Activated gamma-delta T cell treated with anti-CD3 and anti-CD28 coated beads, Interleukin-2, amount 50 U/mL, for 16 hours (primary cell): Measurements from ENCODE around the gene MED13L.

Experiments
- DNase-seq: peaks from one replicate; pipeline ENCODE4 v3.0.0-alpha.2; 2020; ENCODE audit warnings: low read depth

Gene MED13L

DNA sequence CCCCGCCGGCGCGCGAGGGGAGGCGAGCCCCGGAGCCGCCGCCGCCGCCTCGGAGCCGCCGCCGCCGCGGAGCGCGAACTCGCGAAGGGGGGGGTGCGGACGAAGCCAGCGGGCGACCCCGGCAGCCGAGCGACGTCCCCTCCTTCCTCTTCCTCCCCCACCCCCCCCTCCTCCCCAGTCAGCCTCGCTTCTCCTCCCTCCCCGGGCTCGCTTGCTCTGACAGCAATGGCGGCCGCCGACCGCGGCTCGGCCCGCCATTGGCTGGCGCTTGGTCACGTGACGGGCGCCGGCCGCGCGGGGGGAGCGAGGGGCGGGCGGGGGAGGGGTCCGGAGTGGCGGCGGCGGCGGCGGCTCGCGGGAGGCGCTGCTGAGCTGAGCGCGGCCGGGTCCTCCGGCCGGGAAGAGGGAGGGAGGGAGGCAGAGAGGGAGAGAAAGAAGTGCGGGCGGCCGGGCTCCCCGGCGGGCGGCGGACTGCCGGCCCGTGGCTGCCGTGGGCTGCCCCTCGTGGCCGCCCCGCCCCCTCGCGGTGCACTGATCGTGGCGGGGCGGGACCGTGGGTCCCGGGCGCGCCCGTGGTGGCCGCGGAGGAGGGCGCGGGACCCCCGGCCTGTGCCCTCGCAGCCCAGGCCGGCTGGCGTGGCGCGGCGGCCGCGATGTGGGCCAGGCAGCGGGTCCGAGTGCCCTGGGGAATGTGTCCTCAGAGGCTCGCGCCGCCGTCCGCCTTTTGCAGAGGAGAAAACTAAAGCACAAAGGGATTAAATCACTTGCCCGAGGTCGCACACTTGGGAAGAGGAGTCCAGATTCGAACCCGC is at the start of gene MED13L:
TSS of gene MED13L (minus strand) at position 227 of the 812 bp plus-strand sequence. CDS start 562 bp downstream, outside the sequence.
- peak; percentile 80 for DNase-seq

DNA sequence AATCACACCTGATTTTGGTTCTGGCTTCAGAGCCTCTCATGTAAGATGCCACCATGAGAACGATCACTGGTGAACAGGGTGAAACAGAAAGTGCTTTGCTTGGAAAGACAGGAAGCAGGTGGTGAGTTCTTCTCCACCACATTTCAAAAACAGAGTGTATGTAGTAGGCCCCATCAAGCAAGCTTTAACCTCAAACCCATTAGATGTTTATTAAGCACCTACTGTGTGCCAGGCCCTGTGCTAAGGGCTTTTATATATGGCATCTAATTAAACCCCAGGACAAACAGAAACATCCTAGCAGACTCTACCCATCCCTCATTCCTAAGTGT is 47.8 kb upstream of the MED13L start:
- DNase-seq, result no peak

- no peak for DNase-seq
Observed at GRCh38 chr12:116324654-116325335, 47.3 kb upstream of the MED13L start.

GRCh38 chr12:116323406-116324386 is 46.2 kb upstream of the MED13L start:
- no peak for DNase-seq

GRCh38 chr12:116321913-116322312 is 44.4 kb upstream of the MED13L start:
- DNase-seq, result no peak

DNA sequence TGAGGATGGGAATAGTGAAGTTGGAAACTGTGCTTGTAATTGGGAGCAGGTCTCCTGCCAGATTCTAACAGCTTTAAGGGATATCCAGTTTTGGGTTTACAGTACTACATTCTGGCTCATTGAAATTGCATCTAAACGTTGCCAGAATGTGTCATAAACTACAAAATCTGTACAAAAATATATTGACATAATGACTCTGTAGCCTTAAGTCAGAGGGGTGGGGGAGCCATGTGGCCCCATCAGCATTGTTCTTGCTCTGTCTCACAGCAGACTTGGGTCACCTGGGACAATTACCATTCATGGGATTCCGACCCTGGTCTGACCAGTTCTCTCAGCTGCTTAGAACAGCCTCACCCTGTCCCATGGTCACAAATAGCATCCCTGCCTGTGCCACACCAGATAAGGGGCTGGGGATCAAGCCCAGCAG is 43.3 kb upstream of the MED13L start:
- no peak for DNase-seq

DNA sequence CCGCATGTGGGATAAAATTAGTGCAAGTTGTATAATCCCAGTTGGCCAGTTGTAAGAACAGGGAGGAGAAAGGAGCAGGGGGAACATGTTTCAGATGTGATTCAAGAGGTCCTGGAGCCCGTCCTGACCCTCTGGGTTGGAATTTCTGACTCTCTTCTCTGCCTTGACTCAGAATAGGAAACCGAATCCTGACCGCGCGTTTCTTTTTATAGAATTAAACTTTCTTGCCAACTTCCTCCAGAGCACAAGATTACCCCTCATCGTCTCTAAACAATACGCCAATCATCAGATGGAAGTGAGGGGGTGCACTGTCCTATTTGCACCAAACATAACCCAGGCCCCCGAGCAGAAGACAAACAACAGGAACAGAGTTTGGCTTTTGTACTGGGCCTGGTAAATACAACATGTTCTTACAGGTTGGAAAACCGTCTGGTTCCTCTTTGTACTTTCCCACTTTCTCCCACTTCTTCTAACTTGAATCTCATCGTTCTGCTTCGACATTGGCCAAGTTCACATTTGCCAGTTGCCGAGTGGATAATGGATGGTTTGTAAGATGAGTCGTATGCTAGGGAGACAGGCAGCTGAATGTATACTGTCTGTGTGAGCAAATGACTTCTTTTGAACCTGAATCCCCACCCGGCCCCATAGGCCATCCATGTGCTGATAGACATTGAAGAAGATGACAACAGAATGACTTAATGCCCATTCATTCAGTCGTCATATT is 42.6 kb upstream of the MED13L start:
- no peak for DNase-seq

DNA sequence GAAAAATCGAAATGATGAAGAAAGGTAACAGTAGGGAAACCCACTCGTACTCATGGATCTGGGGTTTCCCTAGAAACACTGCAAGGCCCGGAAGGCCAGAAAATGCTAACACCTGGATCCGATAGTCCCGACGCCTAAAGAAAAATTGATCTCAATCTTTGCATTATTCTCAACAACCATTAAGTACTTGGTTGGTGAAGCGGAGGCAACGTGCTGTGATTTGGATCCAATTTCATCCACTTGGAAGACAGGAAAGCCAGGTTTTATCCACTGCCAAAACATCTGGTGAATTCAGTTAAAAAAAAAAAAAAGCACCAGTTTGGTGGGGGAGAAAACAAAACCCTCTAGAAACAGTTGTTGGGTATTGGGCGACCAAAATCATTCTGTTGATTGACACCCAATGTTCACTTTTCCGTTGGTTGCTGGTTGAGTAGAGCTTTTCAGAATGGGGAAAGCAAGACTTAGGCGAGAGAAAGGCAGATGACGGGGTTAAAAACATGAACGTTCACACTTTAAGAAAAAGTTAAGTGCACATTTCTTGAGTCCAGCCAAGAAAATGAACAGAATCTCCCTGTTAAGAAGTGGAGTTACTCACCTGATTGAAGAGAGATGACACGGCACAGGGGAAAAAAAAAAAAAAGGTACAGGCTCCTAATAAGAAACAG is 41.9 kb upstream of the MED13L start:
- no peak for DNase-seq

DNA sequence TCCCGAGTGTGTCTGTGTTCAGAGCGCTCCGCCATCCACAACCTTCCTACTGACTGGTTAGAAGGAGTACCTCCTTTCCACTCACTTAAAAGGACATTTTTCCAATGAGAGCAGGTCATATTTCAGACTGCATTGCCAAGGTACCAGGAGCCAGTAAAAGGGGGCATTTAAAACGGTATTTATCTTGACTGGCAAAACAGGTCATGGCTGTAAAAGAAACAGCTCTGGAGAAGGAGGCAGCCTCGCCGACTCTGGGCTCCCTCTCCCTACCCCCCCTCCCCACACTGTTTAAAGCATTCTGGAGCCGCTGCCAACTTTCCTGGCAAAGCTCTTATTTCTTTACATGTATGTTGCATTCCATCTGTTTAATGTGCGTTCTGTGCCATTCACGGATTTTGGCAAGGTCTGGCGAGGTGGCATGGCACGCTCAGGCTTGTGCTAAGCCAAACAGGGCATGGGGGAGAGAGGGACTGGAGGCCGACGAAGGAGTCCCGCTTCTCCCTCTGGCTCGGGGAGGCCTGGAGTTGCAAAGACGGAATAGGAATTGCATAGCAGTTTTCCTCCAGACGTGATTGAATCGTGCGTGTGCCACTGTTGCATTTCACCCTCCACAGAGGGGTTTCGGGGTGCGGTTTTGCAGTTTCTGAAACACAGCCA is 41.2 kb upstream of the MED13L start:
- DNase-seq, result no peak

GRCh38 chr12:116317986-116318575 is 40.6 kb upstream of the MED13L start:
- DNase-seq, result no peak

GRCh38 chr12:116317139-116317538 is 39.6 kb upstream of the MED13L start:
- DNase-seq, result no peak

GRCh38 chr12:116314477-116314876 is 37.0 kb upstream of the MED13L start:
- DNase-seq, result no peak

DNA sequence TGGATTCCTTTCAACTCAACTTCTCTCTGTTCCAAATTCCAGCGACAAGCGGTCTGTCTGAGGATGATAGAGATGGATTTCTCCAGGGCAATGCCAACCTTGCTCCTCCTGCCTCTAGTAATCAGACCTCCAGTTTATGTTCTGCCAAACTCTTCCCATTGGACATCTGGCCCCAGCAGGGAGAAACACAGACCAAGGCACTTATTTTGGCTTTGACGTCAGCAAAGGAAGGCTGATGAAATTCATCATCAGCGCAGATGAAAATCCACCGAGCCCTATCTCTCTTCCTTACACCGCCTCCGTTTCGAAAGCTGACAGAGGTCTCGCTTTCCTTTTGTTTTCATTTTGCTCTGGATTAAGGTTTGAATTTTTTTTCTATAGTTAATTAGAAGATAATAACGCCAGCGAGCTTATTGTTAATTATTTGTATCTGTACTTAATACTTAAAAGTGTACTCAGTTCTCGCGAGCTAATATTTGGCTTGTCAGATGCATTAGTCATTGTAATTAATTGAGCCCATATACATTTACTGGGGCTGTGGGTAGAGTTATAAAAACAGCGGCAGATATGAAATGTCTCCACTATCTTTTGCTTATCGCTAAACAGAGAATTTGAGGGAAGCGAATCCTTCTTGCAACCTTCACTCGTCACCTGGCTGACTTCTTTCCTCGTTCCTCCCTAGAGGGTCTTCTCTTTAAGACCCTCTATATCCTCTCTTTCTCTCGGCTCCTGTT is 35.9 kb upstream of the MED13L start:
- no peak for DNase-seq

GRCh38 chr12:116310082-116310481 is 32.6 kb upstream of the MED13L start:
- no peak for DNase-seq

GRCh38 chr12:116309343-116309742 is 31.9 kb upstream of the MED13L start:
- DNase-seq, result no peak

DNA sequence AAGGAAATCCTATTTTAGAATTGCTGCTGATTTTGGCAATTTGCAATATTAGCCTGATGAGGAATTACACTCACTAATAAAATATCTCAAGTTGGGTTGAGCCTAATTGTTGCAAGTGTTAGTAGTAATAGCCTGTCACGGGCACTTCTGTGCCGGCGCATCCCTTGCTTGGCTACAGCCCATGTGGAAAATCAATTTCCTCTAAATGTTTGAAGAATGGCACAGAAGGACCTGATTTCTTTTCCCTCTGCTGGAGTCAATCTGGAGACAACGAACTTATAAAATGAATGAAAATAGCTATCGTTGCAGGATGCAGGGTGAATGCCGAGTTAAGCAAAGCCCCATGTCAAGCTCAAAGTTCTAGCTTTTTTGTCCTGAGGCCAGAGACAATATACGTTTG is 31.2 kb upstream of the MED13L start:
- no peak for DNase-seq

DNA sequence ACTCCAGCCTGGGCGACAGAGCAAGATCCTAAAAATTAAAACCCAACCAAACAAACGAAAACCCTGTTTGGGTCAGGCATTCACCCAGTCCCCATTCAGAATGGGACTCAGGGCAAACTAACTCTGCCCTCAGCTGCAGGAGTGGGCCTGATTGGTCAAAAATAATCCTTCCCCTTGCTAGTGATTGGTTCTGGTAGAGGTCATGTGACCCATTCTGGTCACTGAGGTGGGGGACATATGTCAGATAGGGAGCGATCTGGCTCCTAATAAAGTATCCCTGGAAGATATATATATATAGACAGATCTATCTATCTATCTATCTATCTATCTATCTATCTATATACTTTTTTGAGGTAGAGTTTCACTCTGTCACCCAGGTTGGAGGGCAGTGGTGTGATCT is 29.5 kb upstream of the MED13L start:
- DNase-seq, result no peak

DNA sequence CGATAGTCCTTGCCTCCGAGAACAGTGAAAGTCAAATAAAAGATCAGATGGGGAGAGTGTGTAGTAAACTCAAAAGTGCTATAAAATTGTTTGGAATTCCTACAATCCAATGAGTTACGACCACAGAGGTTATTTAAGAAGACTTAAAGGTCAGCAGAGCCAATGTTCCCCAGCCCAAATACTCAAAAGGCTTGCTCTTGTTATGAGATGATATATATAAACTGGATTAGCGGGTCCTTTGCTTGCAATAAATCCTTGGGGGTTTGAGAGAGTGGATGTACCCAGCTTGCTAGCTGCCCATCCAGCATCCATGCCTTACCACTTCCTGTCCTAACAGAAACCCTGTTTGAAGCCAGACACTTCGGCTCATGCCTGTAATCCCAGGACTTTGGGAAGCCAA is 29.0 kb upstream of the MED13L start:
- no peak for DNase-seq

DNA sequence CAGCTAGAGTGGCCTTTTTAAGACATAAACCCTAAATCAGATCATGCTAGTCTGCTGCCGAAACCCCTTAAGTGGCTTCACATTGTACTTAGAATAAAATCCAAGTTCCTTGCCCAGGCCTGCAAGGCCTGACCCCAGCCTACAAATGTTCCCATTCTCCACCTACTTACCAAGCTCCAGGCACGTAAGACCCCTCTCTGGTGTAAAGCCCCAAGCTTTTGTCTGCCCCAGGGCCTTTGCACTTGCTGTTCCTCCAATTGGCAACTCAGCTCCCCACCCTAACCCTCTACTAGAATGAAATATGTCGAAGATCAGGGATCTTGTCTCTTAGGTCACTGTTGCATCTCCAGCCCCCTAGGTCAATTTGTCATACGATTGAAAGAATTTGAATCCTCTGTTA is 27.1 kb upstream of the MED13L start:
- DNase-seq, result no peak

GRCh38 chr12:116303929-116304328 is 26.4 kb upstream of the MED13L start:
- no peak for DNase-seq
